RWPE1 (cell line): ENCODE results near the gene MSH2.

ENCODE experiments used
- CTCF ChIA-PET: fragments of 350-600 bp; sonication (Branson Sonifier 250); formaldehyde crosslinking; extraction: SDS; loops from one replicate; lab custom pipeline; 2021; lab: Yijun Ruan, JAX
- POLR2A ChIA-PET: fragments of 400-600 bp; formaldehyde crosslinking; extraction: SDS; loops from one replicate; lab custom pipeline; 2020; ENCODE audit warnings: antibody characterized with exemption; ENCODE audit not compliant: low non-redundant PET; lab: Yijun Ruan, JAX
- DNase-seq: peaks from one replicate; pipeline ENCODE4 v3.0.0; 2012; ENCODE audit warnings: low spot score
- H3K27ac ChIP-seq: fragments of 450-650 bp; 2 replicates; pipeline ENCODE4 v1.5.1; 2017
- TF ChIP-seq, protein P1 (sequence below): fragments of 450-650 bp; conservative IDR thresholded peaks from 2 replicates; pipeline ENCODE4 v1.5.1; 2017; ENCODE audit warnings: low read depth, mild to moderate bottlenecking

MSH2 gene

DNA sequence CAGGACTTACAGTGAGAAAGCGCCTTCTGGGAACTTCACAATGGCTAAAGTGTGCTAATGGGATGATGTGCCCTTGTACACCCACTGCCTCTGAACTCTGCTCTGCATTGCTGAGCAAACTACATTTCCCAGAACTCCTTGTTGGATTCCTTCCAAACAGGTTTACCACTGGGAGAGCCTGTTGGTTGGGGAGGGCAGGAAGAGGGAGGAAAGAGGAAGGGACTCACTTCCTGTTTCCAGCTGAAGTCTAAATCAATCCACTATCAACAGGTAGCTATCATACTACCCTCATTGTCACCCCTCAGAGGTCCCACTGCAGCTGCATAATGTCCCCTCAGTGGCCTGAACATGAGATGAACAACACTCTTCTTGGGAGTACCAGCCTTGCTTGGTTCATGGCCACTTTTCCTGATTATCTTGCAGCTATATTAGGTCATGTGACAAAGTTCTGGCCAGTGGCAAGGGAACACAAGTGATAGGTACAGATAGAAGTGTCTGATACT is 109.7 kb downstream of the MSH2 start:
- POLR2A ChIA-PET = no interaction called here
- peak; percentile 20 for DNase-seq
- CTCF ChIA-PET = no interaction called here
- H3K27ac ChIP-seq = no peak overlapping the region
- TF ChIP-seq, protein P1, sequence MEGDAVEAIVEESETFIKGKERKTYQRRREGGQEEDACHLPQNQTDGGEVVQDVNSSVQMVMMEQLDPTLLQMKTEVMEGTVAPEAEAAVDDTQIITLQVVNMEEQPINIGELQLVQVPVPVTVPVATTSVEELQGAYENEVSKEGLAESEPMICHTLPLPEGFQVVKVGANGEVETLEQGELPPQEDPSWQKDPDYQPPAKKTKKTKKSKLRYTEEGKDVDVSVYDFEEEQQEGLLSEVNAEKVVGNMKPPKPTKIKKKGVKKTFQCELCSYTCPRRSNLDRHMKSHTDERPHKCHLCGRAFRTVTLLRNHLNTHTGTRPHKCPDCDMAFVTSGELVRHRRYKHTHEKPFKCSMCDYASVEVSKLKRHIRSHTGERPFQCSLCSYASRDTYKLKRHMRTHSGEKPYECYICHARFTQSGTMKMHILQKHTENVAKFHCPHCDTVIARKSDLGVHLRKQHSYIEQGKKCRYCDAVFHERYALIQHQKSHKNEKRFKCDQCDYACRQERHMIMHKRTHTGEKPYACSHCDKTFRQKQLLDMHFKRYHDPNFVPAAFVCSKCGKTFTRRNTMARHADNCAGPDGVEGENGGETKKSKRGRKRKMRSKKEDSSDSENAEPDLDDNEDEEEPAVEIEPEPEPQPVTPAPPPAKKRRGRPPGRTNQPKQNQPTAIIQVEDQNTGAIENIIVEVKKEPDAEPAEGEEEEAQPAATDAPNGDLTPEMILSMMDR = no peak

DNA sequence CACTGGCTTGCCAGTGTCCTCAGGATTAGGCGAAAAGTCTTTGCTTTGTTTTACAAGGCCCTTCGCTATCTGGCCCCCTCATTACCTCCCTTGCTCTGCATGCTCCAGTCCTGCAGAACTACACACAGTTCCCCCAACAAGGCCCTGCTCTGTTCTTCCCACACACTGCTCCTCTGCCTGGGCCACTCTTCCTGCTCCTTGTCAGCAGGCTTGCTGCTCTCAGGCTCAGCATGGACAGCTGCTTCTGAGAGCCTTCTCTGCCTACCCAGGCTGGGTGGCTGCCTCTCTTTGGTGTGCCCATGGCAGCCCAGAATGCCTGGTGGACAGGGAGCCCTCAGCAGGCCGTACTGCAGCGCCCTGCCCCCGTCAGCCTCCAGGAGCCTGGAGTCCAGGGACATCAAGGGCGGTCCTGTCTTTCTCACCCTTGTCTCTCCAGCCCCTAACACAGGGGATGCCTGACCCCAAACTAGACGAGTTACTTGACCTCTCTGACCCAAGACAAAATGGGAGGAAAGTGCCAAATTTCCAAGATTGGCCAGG is 111.1 kb downstream of the MSH2 start:
- CTCF ChIA-PET = no interaction called here
- no peak overlapping the region for H3K27ac ChIP-seq
- POLR2A ChIA-PET = no interaction called here
- DNase-seq = no peak
- TF ChIP-seq, protein P1 = no peak

DNA sequence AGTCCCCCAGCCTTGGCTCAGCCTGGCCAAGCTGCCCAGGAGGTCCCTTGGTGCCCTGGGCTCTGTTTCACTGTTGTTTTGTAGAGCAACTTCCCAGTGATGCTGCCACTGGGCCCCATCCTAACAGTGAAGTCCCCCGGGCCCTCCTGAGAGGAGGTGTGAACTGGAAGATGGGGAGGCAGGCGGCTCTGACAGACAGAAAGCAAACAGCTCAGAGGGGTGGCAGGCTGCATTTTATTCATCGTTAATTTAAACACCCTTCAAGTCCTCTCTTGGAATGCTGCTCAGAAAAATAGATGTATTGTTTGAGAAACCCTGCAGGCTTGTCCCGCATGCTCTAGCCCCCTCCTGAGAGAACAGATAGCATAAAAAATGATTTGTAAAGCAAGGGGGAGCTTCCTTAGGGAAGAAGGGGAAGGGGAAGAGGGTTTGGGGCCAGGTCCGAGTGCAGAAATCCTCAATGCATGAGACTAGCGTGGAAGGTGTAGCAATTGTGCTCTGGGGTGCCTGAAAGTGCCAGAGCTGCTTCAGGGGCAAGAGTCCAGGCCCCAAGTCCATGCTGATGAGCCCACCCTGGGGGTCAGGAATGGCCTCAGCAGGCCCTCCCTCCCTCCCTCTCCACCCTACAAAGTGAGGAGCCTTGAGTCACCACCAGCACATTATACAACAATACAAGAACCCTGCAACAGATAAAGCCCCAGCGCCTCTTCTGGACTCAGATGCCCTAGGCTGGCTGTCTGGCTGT is 113.6 kb downstream of the MSH2 start:
- TF ChIP-seq, protein P1 = no peak
- no peak for DNase-seq
- ChIA-PET POLR2A (no interaction called here), CTCF (interaction anchor here (1.1 kb wide), 1 partner anchor 52 kb away, joined by 9 read pairs; no protein-coding TSS in a partner anchor)
- no peak overlapping the region for H3K27ac ChIP-seq

GRCh38 chr2:47518497-47519146 is 115.7 kb downstream of the MSH2 start:
- CTCF ChIA-PET = interaction anchor here (1.2 kb wide), 1 partner anchor 249 kb away, joined by 6 read pairs; no protein-coding TSS in a partner anchor
- POLR2A ChIA-PET = no interaction called here
- no peak for DNase-seq
- no peak overlapping the region for H3K27ac ChIP-seq
- TF ChIP-seq, protein P1 = no peak

GRCh38 chr2:47519147-47519537 is 116.2 kb downstream of the MSH2 start:
- ChIA-PET CTCF (no interaction called here), POLR2A (interaction anchor here (0.7 kb wide), 1 partner anchor 9 kb away, joined by 3 read pairs; no protein-coding TSS in a partner anchor)
- DNase-seq = no peak
- TF ChIP-seq, protein P1 = no peak
- no peak overlapping the region for H3K27ac ChIP-seq

GRCh38 chr2:47519604-47520301 is 116.8 kb downstream of the MSH2 start:
- H3K27ac ChIP-seq = no peak overlapping the region
- TF ChIP-seq, protein P1 = no peak
- POLR2A ChIA-PET = interaction anchor here (0.7 kb wide), 1 partner anchor 9 kb away, joined by 3 read pairs; no protein-coding TSS in a partner anchor
- no peak for DNase-seq
- CTCF ChIA-PET = interaction anchor here (0.5 to 0.7 kb wide), 3 partner anchors 49 to 211 kb away, joined by 3 to 5 read pairs (median 4); no protein-coding TSS in a partner anchor
